WTC11 (cell line): Measurements from ENCODE around the gene TBC1D14. TPM values are rescaled to one million over a fixed set of nuclear protein-coding genes. Genes with fewer than 3 reads are reported as not detected.

ENCODE experiments used
- ATAC-seq: fragments of 200-7000 bp; cut with Tn5 transposase; 2 replicates; pipeline ENCODE4 v1.10.0; 2021; ENCODE audit warnings: mild to moderate bottlenecking, moderate library complexity
- CTCF ChIA-PET: fragments of 300-600 bp; sonication (Branson Sonifier 250); formaldehyde crosslinking; loops from one replicate; lab custom pipeline; 2021; ENCODE audit warnings: antibody characterized with exemption; lab: Charles Lee
- POLR2A ChIA-PET: fragments of 350-600 bp; sonication (Branson Sonifier 250); formaldehyde crosslinking; loops from one replicate; lab custom pipeline; 2021; ENCODE audit warnings: antibody characterized with exemption; lab: Charles Lee
- DNase-seq: peaks from one replicate; pipeline ENCODE4 v3.0.0; 2021; ENCODE audit warnings: low spot score
- H3K27ac Mint-ChIP-seq: 2 replicates; pipeline ENCODE4 v1.8.0; 2021; ENCODE audit warnings: mixed read lengths
- H3K27me3 Mint-ChIP-seq: 2 replicates; pipeline ENCODE4 v1.8.0; 2021; ENCODE audit warnings: low read depth, mild to moderate bottlenecking, moderate library complexity, mixed read lengths
- H3K36me3 Mint-ChIP-seq: 2 replicates; pipeline ENCODE4 v1.8.0; 2021; ENCODE audit warnings: mixed read lengths
- H3K4me1 Mint-ChIP-seq: 2 replicates; pipeline ENCODE4 v1.8.0; 2022; ENCODE audit warnings: mixed read lengths
- H3K4me3 Mint-ChIP-seq: 2 replicates; pipeline ENCODE4 v1.8.0; 2021; ENCODE audit warnings: mild to moderate bottlenecking, moderate library complexity, mixed read lengths
- H3K9me3 Mint-ChIP-seq: 2 replicates; pipeline ENCODE4 v1.8.0; 2021; ENCODE audit warnings: mixed read lengths
- FOXP4 ChIP-seq: sonication (generic); formaldehyde crosslinking; IDR thresholded peaks from 2 replicates; pipeline ENCODE4 v1.8.0; 2022; ENCODE audit warnings: mild to moderate bottlenecking, missing genetic modification reagents
- GRHL2 ChIP-seq: fragments of 250-450 bp; sonication (Bioruptor Pico); IDR thresholded peaks from 2 replicates; pipeline ENCODE4 v1.8.0; 2022; ENCODE audit warnings: mild to moderate bottlenecking, moderate library complexity; ENCODE audit not compliant: insufficient replicate concordance, severe bottlenecking
- NR1H2 ChIP-seq: sonication (generic); formaldehyde crosslinking; IDR thresholded peaks from 2 replicates; pipeline ENCODE4 v1.9.0; 2021; ENCODE audit warnings: mild to moderate bottlenecking, moderate library complexity, missing genetic modification reagents
- ZBTB43 ChIP-seq: sonication (generic); formaldehyde crosslinking; IDR thresholded peaks from 2 replicates; pipeline ENCODE4 v1.8.1; 2023; ENCODE audit warnings: mild to moderate bottlenecking, missing genetic modification reagents
- ZNF281 ChIP-seq: sonication (generic); formaldehyde crosslinking; IDR thresholded peaks from 2 replicates; pipeline ENCODE4 v1.8.0; 2023; ENCODE audit warnings: mild to moderate bottlenecking, missing genetic modification reagents
- ZNF317 ChIP-seq: sonication (generic); formaldehyde crosslinking; IDR thresholded peaks from 2 replicates; pipeline ENCODE4 v1.8.1; 2023; ENCODE audit warnings: low read depth, mild to moderate bottlenecking, moderate library complexity, missing genetic modification reagents, borderline replicate concordance
- ZNF532 ChIP-seq: fragments of 250-450 bp; sonication (Bioruptor Pico); IDR thresholded peaks from 2 replicates; pipeline ENCODE4 v1.9.0; 2021; ENCODE audit warnings: mild to moderate bottlenecking, borderline replicate concordance
- total RNA-seq: library from RNA; stranded (reverse); gene quantifications from 3 replicates; pipeline ENCODE4 v1.2.3, GENCODE V29; 2021

Gene TBC1D14
- total RNA-seq, 1 experiment from 2014 or later = 45.1 TPM

- Mint-ChIP-seq H3K36me3 (peaks cover 57% of the 10 kb centered on the region), H3K4me3 (no peak overlapping the region)
- CTCF ChIA-PET = interaction anchor here (1.0 to 1.5 kb wide), 4 partner anchors 22 to 108 kb away, joined by 3 to 5 read pairs (median 3); partner anchors contain the start of gene TBC1D14
These were observed 107.9 kb downstream of the TBC1D14 start for GRCh38 chr4:7017446-7018048.

More at GRCh38 chr4:7017446-7018048, 107.9 kb downstream of the TBC1D14 start:
- no peak for DNase-seq
- TF ChIP-seq ZBTB43 (CRISPR knock-in tag) (no peak), ZNF281 (CRISPR knock-in tag) (no peak), ZNF532 (CRISPR knock-in tag) (no peak), ZNF317 (CRISPR knock-in tag) (no peak), NR1H2 (no peak), FOXP4 (CRISPR knock-in tag) (no peak), GRHL2 (CRISPR knock-in tag) (no peak)
- H3K27me3 Mint-ChIP-seq = no peaks in the 10 kb centered on the region
- H3K9me3 Mint-ChIP-seq = no peaks in the 10 kb centered on the region
- peak overlapping the region; percentile 86; the same call in 1 of the 2 replicates for H3K27ac Mint-ChIP-seq
- H3K4me1 Mint-ChIP-seq = peaks cover 14% of the 10 kb centered on the region
- POLR2A ChIA-PET = no interaction called here
- ATAC-seq = no peak
